Stimulated activated CD4-positive, alpha-beta T cell treated with anti-CD3 and anti-CD28 coated beads, Interleukin-1b, Interleukin-23, amount 100 ng/mL, for 1 hour (primary cell): ENCODE measurements around the gene YY1.

Source experiments
- DNase-seq, 2 donors: peaks; one replicate each; pipeline ENCODE4 v3.0.0-alpha.2; 2020; ENCODE audit warnings: low read depth in 2 of 2

Gene YY1

GRCh38 chr14:100313464-100314230 is 74.7 kb downstream of the YY1 start:
- DNase-seq = no peak

GRCh38 chr14:100314724-100315123 is 75.8 kb downstream of the YY1 start:
- DNase-seq = no peak

- DNase-seq = no peak
Observed at GRCh38 chr14:100317389-100317788, 78.4 kb downstream of the YY1 start.

- DNase-seq = peak; percentile 24 to 48
Observed at GRCh38 chr14:100317912-100318808, 79.2 kb downstream of the YY1 start.

- no peak for DNase-seq
Observed at GRCh38 chr14:100320157-100320856, 81.4 kb downstream of the YY1 start.

- DNase-seq = no peak
Observed at GRCh38 chr14:100321473-100322137, 82.7 kb downstream of the YY1 start.

GRCh38 chr14:100322138-100322957 is 83.4 kb downstream of the YY1 start:
- no peak for DNase-seq

- DNase-seq = no peak
Observed at GRCh38 chr14:100323121-100323941, 84.4 kb downstream of the YY1 start, which contains the start of gene SLC25A47. SLC25A47 (plus strand) TSS chr14:100323339; CDS start chr14:100323415, 76 bp downstream.

- DNase-seq = no peak
Observed at GRCh38 chr14:100323942-100324307, 85.0 kb downstream of the YY1 start.

GRCh38 chr14:100325231-100325632 is 86.3 kb downstream of the YY1 start:
- no peak for DNase-seq

GRCh38 chr14:100325958-100326357 is 87.0 kb downstream of the YY1 start:
- DNase-seq = no peak

GRCh38 chr14:100327128-100327527 is 88.2 kb downstream of the YY1 start:
- DNase-seq = no peak

- no peak for DNase-seq
Observed at GRCh38 chr14:100328495-100329163, 89.7 kb downstream of the YY1 start.

GRCh38 chr14:100329233-100330006 is 90.5 kb downstream of the YY1 start:
- no peak for DNase-seq

GRCh38 chr14:100330007-100330344 is 91.0 kb downstream of the YY1 start:
- DNase-seq = no peak

- no peak for DNase-seq
Observed at GRCh38 chr14:100330388-100330931, 91.5 kb downstream of the YY1 start.

- no peak for DNase-seq
Observed at GRCh38 chr14:100332071-100332639, 93.2 kb downstream of the YY1 start.
